Activated naive CD4-positive, alpha-beta T cell treated with anti-CD3 and anti-CD28 coated beads, Interleukin-2, amount 50 U/mL, for 72 hours (primary cell): ENCODE measurements around the gene CDC40. TPM values are rescaled to one million over a fixed set of nuclear protein-coding genes. Genes with fewer than 3 reads are reported as not detected.
"Not testable (repeated sequence)": the region's sequence is repeated elsewhere in the genome, so short reads cannot be mapped to it uniquely, and the experiment has no call there.

Experiments
- ATAC-seq, 2 donors: fragments of 150-1000 bp; cut with Tn5 transposase; 2 replicates each; pipeline ENCODE4 v1.10.0; 2021; ENCODE audit warnings: mild to moderate bottlenecking in 2 of 2, moderate library complexity in 2 of 2
- DNase-seq, 2 donors: peaks; one replicate each; pipeline ENCODE4 v3.0.0; 2021 to 2022; ENCODE audit warnings: low spot score in 2 of 2
- H3K27ac Mint-ChIP-seq, 2 donors: one replicate each; pipeline ENCODE4 v1.8.0; 2022; ENCODE audit warnings: mild to moderate bottlenecking in 2 of 2, mixed read lengths in 2 of 2
- H3K36me3 Mint-ChIP-seq, 2 donors: one replicate each; pipeline ENCODE4 v1.8.0; 2022; ENCODE audit warnings: mixed read lengths in 2 of 2
- H3K9me3 Mint-ChIP-seq, 2 donors: one replicate each; pipeline ENCODE4 v1.8.0; 2022; ENCODE audit warnings: mixed read lengths in 2 of 2
- total RNA-seq, 2 donors: library from RNA; stranded (reverse); gene quantifications; one replicate each; pipeline ENCODE4 v1.2.3, GENCODE V29; 2022

The CDC40 gene
- total RNA-seq, 2 donors from 2014 or later = 26.0 to 40.1 TPM

- Mint-ChIP-seq H3K9me3 (peaks cover 0 to 10% of the 10 kb centered on the region in 2 donors), H3K36me3 (peaks cover 0 to 12% of the 10 kb centered on the region in 2 donors)
- H3K27ac Mint-ChIP-seq, DNase-seq, ATAC-seq: not testable (repeated sequence)
Measured at GRCh38 chr6:110244621-110245020, 64.4 kb downstream of the CDC40 start.

GRCh38 chr6:110246378-110246777, 66.2 kb downstream of the CDC40 start:
- peaks cover 3 to 14% of the 10 kb centered on the region in 2 donors for H3K9me3 Mint-ChIP-seq
- no peak for DNase-seq
- peaks cover 4 to 12% of the 10 kb centered on the region in 2 donors for H3K36me3 Mint-ChIP-seq
- no peak for ATAC-seq
- H3K27ac Mint-ChIP-seq = no peak overlapping the region

- ATAC-seq (no peak), DNase-seq (no peak)
- no peak overlapping the region for H3K27ac Mint-ChIP-seq
- H3K36me3 Mint-ChIP-seq = peaks cover 4 to 12% of the 10 kb centered on the region in 2 donors
- peaks cover 3 to 14% of the 10 kb centered on the region in 2 donors for H3K9me3 Mint-ChIP-seq
Measured at GRCh38 chr6:110246900-110247546, 66.8 kb downstream of the CDC40 start.

- Mint-ChIP-seq H3K27ac (no peak overlapping the region), H3K9me3 (peaks cover 3 to 4% of the 10 kb centered on the region in 2 donors), H3K36me3 (peaks cover 0 to 4% of the 10 kb centered on the region in 2 donors)
- ATAC-seq = no peak
- DNase-seq = no peak
Measured at GRCh38 chr6:110250058-110250457, 69.8 kb downstream of the CDC40 start.

- Mint-ChIP-seq H3K9me3 (peaks cover 3 to 4% of the 10 kb centered on the region in 2 donors), H3K27ac (no peak overlapping the region), H3K36me3 (peaks cover 0 to 4% of the 10 kb centered on the region in 2 donors)
- ATAC-seq = no peak
- no peak for DNase-seq
Measured at GRCh38 chr6:110250838-110251237, 70.6 kb downstream of the CDC40 start.

GRCh38 chr6:110255211-110255750, 75.1 kb downstream of the CDC40 start:
- H3K9me3 Mint-ChIP-seq = peaks cover 13% of the 10 kb centered on the region in 2 donors
- no peak overlapping the region for H3K27ac Mint-ChIP-seq
- ATAC-seq (no peak), DNase-seq (no peak)
- peaks cover 4 to 23% of the 10 kb centered on the region in 2 donors for H3K36me3 Mint-ChIP-seq

- ATAC-seq = no peak
- Mint-ChIP-seq H3K9me3 (peaks cover 12 to 15% of the 10 kb centered on the region in 2 donors), H3K27ac (no peak overlapping the region), H3K36me3 (peaks cover 7 to 22% of the 10 kb centered on the region in 2 donors)
- no peak for DNase-seq
Measured at GRCh38 chr6:110256366-110256765, 76.1 kb downstream of the CDC40 start.

GRCh38 chr6:110265273-110265672, 85.0 kb downstream of the CDC40 start:
- Mint-ChIP-seq H3K36me3 (peaks cover 10 to 13% of the 10 kb centered on the region in 2 donors), H3K9me3 (peaks cover 13% of the 10 kb centered on the region in 2 donors), H3K27ac (no peak overlapping the region)
- no peak for ATAC-seq
- no peak for DNase-seq

- DNase-seq = no peak
- no peak for ATAC-seq
- peaks cover 2 to 4% of the 10 kb centered on the region in 2 donors for H3K36me3 Mint-ChIP-seq
- peaks cover under 1 to 4% of the 10 kb centered on the region in 2 donors for H3K9me3 Mint-ChIP-seq
- H3K27ac Mint-ChIP-seq = no peak overlapping the region
Measured at GRCh38 chr6:110266996-110267395, 86.8 kb downstream of the CDC40 start.

GRCh38 chr6:110269623-110270022, 89.4 kb downstream of the CDC40 start:
- H3K27ac Mint-ChIP-seq = no peak overlapping the region
- DNase-seq (no peak), ATAC-seq (no peak)
- H3K9me3 Mint-ChIP-seq = peaks cover 0 to 4% of the 10 kb centered on the region in 2 donors
- peaks cover 0 to 4% of the 10 kb centered on the region in 2 donors for H3K36me3 Mint-ChIP-seq

GRCh38 chr6:110270165-110270564, 89.9 kb downstream of the CDC40 start:
- ATAC-seq = no peak
- Mint-ChIP-seq H3K36me3 (peaks cover 0 to 4% of the 10 kb centered on the region in 2 donors), H3K27ac (no peak overlapping the region)

GRCh38 chr6:110271732-110272022, 91.5 kb downstream of the CDC40 start:
- no peak for ATAC-seq
- DNase-seq = no peak
- Mint-ChIP-seq H3K36me3 (peaks cover 0 to under 1% of the 10 kb centered on the region in 2 donors), H3K27ac (no peak overlapping the region), H3K9me3 (peaks cover 0 to 4% of the 10 kb centered on the region in 2 donors)

More at GRCh38 chr6:110270165-110270564, 89.9 kb downstream of the CDC40 start:
- DNase-seq = no peak
- H3K9me3 Mint-ChIP-seq = peaks cover under 1 to 4% of the 10 kb centered on the region in 2 donors

- not testable (repeated sequence) for H3K9me3 Mint-ChIP-seq, H3K36me3 Mint-ChIP-seq, DNase-seq
Measured at GRCh38 chr6:110272781-110273180, 92.6 kb downstream of the CDC40 start.

GRCh38 chr6:110277100-110277665, 97.0 kb downstream of the CDC40 start:
- DNase-seq (no peak), ATAC-seq (no peak)
- H3K9me3 Mint-ChIP-seq = peaks cover 0 to 4% of the 10 kb centered on the region in 2 donors
- no peak overlapping the region for H3K27ac Mint-ChIP-seq
- no peaks in the 10 kb centered on the region for H3K36me3 Mint-ChIP-seq

More at GRCh38 chr6:110272781-110273180, 92.6 kb downstream of the CDC40 start:
- not testable (repeated sequence) for H3K27ac Mint-ChIP-seq, ATAC-seq
